ENCODE results near the gene CNNM2. TPM values are rescaled to one million over a fixed set of nuclear protein-coding genes. Genes with fewer than 3 reads are reported as not detected.
A peak's percentile ranks its signal among the peaks of the same experiment; 100 is the strongest.

The CNNM2 gene
- total RNA-seq, 1 experiment from 2014 or later, result 23.5 TPM

GRCh38 chr10:102917962-102918816 is at the start of gene CNNM2 (continued):
- 0 out of 2 replicates have a peak, but pooled peaks have one; percentile 43 for TF ChIP-seq NFE2L1 (CRISPR knock-in tag; IDR thresholded peaks at IDR 0.05)
- TF ChIP-seq CDX4 (CRISPR knock-in tag; IDR thresholded peaks at IDR 0.05; ENCODE audit: borderline replicate concordance), result no peak
- TF ChIP-seq GABPB1 (CRISPR knock-in tag; IDR thresholded peaks at IDR 0.05), result no peak
- TF ChIP-seq CBFB (CRISPR knock-in tag; IDR thresholded peaks at IDR 0.05; ENCODE audit: low read depth), result no peak
- no peak for TF ChIP-seq ZSCAN18 (CRISPR knock-in tag; IDR thresholded peaks at IDR 0.05)
- TF ChIP-seq SMAD3 (CRISPR knock-in tag; IDR thresholded peaks at IDR 0.05; ENCODE audit: borderline replicate concordance), result no peak
- no peak for TF ChIP-seq ZNF416 (CRISPR knock-in tag; IDR thresholded peaks at IDR 0.05)
- TF ChIP-seq FOXP1 (CRISPR knock-in tag; IDR thresholded peaks at IDR 0.05; ENCODE audit: borderline replicate concordance), result no peak
- no peak for TF ChIP-seq ATF2 (CRISPR knock-in tag; IDR thresholded peaks at IDR 0.05; ENCODE audit: borderline replicate concordance, low read depth)
- TF ChIP-seq FOXP4 (CRISPR knock-in tag; IDR thresholded peaks at IDR 0.05), result peak; percentile 56
- peak; percentile 84 for TF ChIP-seq USF2 (CRISPR knock-in tag; IDR thresholded peaks at IDR 0.05)

GRCh38 chr10:102868911-102869257 is 49.2 kb upstream of the CNNM2 start:
- Mint-ChIP-seq H3K27me3 (ENCODE audit: low read depth) (peaks cover 12% of the 10 kb centered on the region), H3K4me1 (peaks cover 16% of the 10 kb centered on the region), H3K27ac (no peak overlapping the region), H3K4me3 (peak overlapping the region; percentile 83), H3K36me3 (no peaks in the 10 kb centered on the region), H3K9me3 (no peaks in the 10 kb centered on the region)
- ATAC-seq (no peak), DNase-seq (ENCODE audit: low spot score) (no peak)
- POLR2A ChIA-PET, result interaction anchor here (1.0 to 1.8 kb wide), 3 partner anchors 9 to 33 kb away, joined by 3 to 8 read pairs (median 4); partner anchors contain the start of gene BORCS7
- CTCF ChIA-PET, result interaction anchor here (0.5 to 2.0 kb wide), 10 partner anchors 22 to 489 kb away, joined by 3 to 12 read pairs (median 4); partner anchors contain the start of genes ARL3 and CNNM2
- TF ChIP-seq ZNF281 (CRISPR knock-in tag; IDR thresholded peaks at IDR 0.05) (no peak), GABPB1 (CRISPR knock-in tag; IDR thresholded peaks at IDR 0.05) (no peak), EMX1 (CRISPR knock-in tag; IDR thresholded peaks at IDR 0.05) (no peak), JUN (CRISPR knock-in tag; IDR thresholded peaks at IDR 0.05) (no peak), ZSCAN18 (CRISPR knock-in tag; IDR thresholded peaks at IDR 0.05) (no peak), SP1 (CRISPR knock-in tag; conservative IDR thresholded peaks at IDR 0.05) (no peak), FOXP1 (CRISPR knock-in tag; IDR thresholded peaks at IDR 0.05; ENCODE audit: borderline replicate concordance) (no peak), ZNF138 (CRISPR knock-in tag; conservative IDR thresholded peaks at IDR 0.05) (no peak), RELA (CRISPR knock-in tag; IDR thresholded peaks at IDR 0.05; ENCODE audit: borderline replicate concordance) (no peak), NFATC4 (CRISPR knock-in tag; IDR thresholded peaks at IDR 0.05) (no peak), CREB1 (CRISPR knock-in tag; IDR thresholded peaks at IDR 0.05) (no peak), PREB (CRISPR knock-in tag; IDR thresholded peaks at IDR 0.05; ENCODE audit: borderline replicate concordance) (no peak), RORB (CRISPR knock-in tag; IDR thresholded peaks at IDR 0.05) (no peak), ZBTB21 (CRISPR knock-in tag; IDR thresholded peaks at IDR 0.05; ENCODE audit: borderline replicate concordance) (no peak)

Measured in WTC11 (cell line).